D341Med (cell line): ENCODE data around the gene NALCN.

ENCODE experiments used
- DNase-seq: peaks from one replicate; pipeline ENCODE4 v3.0.0; 2012; ENCODE audit warnings: low spot score

Gene NALCN

DNA sequence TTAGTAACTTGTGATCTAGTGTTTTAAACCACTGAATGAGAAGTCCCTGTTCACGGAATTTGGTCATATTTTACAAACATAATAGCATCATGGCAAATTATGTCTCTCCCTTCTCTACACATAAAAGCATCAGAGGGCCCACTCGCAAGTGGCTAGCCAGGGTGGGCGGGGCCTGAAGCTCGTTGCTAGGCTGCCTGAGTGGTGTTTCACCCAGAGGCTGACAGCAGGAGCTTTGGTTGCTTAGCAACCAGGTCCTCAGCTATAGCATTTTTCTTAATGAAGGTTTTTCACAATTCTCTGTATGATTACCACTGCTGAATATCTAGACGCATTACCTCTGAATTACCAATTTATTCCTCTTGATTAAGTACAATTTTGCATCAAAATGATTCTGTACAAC lies 126.5 kb downstream of the NALCN start:
- no peak for DNase-seq

DNA sequence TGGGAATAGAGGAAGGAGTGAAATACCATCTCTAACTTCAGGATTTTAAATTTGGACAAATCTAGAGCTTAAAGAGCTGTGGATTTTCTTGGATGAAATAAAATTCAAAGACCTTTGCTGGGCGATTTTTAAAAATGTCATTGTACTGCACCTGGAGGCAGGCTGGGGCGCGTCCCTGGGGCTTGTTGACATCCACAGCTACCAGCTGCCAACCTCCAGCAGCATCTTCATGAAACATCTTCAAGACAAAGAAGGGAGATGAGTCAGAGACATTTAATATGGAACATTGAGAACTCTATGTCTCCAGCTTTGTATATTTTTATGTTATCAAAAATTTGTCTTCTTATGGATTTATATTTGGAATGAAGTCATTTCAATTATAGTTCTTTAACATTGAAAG lies 132.5 kb downstream of the NALCN start:
- DNase-seq = no peak

DNA sequence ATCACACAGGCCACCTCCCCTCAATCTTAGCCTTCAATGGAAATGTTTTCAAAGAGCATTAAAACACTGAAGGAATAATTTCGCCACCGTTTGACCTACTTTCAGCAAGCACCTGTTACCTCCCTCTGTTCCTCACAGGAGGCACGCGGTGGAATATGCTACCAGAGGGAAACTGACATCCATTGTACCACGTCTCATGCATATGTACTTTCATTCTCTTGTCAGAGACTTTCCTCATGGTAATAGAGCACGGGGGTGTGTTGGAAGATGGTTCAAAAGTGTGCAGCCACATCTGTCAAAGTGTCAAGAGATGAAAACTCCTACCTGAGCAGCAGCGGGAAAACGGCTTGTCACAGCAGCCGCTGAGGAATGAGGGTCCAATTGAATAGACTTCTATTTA lies 143.4 kb downstream of the NALCN start:
- no peak for DNase-seq

DNA sequence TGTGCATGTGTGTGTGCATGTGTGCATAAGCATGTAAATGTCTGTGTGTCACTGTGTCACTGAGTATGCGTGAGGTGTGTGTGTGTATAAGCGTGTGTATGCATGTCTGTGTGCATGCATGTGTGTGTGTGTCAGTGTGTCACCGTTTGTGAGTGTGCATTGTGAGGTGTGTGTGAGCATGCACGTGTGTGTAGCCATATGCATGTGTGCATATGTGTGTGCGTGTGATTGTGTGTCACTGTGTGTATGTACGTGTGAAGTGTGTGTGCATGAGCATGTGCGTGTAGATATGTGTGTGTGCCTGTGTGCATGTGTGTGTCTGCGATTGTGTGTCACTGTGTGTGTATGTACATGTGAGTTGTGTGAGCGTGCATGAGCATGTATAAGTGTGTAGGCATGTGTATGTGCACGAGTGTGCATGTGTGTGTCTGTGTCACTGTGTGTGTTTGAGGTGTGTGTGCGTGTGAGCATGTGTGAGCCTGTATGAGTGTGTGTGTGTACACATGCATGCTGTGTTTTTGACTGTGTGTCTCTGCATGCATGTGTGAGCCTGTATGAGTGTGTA lies 144.5 kb downstream of the NALCN start:
- no peak for DNase-seq

DNA sequence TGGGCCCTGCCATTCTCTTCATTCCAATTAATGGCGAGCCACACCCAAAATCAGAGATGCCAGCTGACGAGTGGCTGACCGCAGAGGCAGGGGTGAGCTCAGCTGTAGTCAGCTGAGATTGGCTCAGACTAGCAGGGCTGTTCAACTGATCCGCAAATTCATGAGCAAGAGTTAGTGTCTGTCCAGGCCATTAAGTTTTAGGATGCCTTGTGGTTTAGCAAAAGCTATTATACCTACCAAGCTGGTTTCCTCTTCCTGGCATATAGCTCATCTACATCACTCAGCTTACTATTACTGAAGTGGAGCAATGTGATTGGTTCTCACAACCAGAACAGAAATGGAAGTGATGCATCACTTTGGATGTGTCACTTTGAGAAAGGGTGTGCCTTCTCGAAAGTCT lies 148.7 kb downstream of the NALCN start:
- no peak for DNase-seq

DNA sequence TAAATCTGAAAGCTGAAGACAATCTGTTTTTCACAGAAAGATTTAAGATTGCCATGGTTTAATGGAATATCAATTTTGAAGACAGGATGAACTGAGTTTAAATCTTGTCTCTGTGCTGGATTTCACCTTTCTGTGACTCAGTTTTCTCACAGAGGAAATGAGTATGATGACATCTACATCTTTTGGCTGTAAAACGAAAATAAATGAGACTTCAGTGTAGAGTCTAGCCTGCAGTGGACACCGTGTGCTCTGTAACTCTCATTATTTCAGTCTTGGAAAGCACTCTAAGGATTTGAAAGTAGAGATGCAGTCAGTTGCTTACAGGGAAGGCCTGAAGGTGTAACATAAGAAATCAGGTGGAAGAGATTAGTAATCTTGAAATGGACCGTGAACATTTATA lies 150.4 kb downstream of the NALCN start:
- no peak for DNase-seq

DNA sequence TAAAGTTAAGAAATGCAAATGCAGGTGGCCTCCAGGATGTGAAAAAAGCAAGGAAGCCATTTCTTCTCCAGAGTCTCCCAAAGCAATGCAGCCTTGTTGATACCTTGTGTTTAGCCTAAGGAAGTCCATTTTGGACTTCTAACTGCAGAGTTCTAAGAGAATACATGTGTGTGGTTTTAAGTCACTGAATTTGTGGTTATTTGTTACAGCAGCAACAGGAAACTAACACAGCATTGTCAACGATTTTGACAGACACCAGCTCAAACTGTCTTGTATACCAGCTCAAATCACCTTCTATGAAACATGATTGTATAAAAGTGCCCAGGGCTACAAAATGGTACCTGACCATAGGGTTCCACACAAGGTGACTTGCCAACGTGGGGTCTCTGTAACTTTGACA lies 151.4 kb downstream of the NALCN start:
- no peak for DNase-seq

DNA sequence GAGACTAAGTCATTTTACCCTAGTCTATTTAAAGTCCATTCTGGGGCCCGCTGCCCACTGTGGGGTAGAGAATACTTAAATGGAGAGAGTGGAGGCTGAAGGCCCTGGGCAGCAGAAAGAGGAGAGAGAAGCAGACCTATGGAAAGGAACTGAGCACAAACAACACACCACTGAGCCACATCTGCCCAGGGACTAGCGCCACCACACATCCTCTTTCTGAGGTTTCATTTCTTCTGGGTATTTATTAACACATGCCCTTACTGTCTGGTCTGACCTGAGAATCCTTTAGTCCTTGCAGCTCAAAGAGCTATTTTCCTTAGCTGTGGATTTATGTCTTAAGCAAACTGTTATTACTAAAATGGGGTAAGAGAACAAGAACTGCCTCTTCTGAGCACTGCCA lies 154.0 kb downstream of the NALCN start:
- DNase-seq = no peak

DNA sequence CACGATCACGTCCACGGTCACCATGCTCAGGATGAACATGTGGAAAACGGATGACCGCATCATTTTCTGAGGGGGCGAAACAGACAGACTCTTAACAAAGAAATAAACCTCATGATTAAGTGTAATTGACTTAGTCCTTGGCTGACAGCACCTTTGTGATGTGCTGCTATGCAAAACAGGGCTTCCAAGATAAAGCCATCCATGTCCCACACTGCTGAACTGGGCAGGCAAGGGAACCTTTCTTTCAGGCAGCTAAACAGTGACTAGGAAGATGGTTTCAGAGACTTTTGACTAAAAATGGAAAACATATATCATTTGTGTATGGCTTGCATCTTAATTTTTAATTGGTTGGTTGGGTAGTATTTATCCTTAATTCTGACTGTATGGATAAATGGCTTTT lies 157.8 kb downstream of the NALCN start:
- DNase-seq = no peak

DNA sequence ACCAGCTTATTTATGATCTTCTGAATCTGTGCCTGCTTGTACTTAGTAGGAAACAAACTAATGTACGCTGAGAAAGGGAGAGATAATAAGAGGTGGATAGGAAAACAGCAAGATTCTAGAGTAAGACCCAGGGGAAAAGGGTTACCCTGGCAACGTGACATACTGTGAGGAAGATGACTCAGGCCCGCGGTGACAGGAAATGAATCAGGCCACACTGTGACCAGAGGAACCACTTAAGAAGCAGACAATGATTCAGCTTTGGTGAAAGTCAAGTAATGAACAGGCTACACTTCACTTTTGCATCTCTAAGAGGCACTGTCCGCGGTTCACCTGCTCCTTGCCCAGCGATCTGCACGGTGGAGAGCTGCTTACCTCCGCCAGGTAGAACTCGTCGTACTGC lies 158.2 kb downstream of the NALCN start:
- no peak for DNase-seq

DNA sequence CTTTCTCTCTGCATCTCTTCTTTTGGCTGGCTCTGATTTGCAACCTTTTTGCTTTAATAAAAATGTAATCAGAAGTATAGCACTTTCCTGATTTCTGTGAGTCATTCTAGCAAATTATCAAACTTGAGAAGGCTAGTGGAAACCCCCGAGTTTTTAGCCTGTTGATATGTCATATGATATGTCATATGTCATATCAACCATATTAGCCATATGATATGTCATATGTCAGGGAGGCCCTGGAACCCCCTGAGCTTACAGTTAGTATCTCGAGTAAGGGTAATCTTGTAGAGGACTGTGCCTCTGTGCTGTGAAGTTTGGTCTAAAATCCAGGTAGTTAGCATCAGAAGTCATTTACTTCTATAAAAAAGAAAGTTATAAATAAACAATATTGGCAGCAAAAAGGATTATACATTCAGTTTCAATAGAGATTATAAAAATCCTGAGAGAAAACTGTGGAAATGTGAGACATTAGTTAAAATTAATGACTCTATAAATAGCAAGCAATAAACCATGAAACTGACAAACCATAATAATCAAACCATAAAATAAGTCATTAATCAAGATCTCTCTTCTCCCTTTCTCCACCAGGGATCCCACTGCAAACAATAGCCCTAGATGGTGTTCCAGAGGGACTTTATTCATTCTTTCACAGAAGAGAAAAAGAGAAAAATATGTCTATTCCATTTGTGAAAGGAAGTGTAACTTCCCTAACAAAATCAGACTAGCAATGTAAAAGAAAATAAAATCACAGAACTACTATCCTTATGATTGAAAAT lies 167.4 kb downstream of the NALCN start:
- no peak for DNase-seq

DNA sequence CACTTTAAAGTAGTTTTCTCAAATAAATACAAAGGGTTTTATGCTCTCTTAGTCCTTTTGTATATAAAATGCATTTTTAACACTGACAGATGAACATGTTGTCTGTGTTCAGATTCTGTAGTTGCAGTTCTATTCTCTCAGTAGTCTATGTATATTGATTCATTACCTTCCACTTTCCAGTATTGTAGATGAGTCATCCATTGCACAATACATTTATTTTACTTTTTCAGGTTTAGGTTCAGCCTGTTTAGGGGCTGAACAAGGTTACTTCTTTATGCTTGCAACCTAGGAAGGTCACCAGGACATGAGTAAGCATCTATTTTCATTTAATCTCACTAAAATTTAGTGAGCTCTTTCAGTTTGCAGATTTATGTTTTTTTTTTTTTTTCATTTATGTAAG lies 173.6 kb downstream of the NALCN start:
- DNase-seq = no peak

DNA sequence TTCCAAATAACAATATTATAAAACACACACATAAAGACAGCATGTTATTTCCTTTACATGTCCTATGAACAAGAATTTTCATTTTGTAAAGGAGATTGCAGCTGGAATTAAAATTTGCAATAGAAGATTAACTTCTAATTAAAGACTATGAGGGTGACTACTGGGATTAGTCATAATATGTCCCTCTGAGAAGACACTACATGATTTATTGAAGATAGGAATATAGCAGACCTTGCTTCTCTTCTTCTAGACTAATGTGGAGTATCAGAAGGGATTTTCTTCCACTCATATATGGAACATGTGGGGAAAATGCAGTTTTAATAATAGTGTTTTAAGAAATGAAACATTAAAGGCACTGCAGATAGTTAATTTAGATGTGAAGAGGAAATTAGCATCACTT lies 177.8 kb downstream of the NALCN start:
- no peak for DNase-seq

DNA sequence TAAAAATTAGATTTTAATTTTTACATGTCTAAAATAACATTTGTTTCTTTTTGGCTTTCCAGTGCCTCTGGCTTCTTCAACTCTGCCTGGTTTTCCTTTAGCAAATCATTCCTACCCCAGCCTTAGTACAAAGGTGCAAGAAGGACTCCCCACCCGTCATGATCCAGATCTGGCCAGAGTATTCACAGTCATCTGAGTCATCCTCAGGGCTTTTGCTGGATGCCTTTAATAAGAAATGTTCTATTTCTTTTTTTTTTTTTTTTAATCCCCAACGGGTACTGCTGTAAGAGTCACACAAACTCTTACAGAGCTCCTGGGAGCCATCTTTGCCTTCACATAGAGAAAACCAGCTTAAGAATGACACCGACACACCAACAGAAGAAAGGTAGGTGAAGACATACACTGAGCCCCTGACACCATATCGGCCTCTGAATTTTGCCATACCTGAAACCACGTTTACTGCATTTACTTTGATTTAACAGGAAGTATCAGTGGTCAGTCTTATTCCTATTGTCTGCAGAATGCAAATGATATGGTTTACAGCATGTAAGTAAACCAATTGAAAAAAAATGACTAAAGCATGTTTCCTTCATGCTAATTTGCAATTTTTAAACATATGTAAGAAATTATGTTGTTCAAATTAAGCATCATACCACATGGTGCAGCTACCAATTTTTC lies 184.4 kb downstream of the NALCN start:
- DNase-seq = no peak

DNA sequence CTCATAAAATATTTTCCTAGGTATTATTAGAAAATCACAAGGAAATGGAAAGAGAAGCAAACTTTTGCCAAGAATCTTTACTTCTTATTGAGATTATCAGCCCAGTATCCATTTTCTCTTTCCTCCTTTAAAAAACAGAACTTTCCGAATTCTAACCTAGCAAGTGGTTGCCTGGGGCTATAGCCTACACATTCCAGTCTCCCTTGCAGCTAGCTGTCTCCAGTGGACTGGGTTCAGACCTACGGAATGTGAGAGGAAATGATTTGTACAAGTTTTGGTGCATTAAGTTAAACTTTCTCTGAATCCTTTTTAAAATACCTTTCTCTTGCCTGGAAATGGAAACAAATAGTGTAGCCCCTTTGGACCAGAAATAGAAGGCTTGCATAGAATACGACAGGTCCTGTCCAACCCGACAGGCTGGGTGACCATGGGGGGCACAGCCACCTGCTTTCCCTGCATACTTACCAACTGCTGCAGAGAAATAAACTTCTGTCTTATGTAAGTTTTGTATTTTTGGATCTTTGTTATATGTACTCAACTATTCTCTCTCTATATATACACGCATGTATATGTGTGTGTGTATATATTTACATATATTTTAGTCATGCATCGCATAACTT lies 185.9 kb downstream of the NALCN start:
- no peak for DNase-seq

DNA sequence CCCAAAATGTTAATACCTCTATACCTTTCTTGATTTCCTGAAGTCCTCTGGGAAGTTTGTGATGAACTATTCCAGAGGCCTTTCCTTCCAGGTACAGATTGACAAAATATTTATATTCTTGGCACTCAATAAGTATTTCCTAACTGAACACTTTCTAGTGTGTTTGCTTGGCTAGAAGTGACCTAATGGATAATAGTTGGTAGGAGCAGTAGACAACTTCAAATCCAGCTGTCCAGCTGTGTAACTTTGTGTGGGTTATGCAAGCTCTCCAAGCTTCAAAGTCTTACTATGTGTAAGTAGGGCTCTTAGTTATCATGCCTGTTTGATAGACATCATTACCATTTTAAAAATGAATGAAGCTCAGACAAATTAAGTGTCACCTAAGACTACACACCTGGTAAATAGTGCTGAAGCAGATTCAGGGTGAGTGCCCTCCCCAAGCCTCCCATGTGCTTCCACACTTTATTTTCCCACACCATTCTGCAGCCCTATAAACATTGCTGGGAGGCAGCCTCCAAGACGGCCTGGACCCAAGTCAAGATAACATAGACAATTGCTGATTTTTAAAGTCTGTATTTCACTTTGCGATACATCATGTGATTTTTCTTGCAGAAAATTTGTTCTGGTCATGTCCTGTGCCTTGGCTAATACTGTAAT lies 196.6 kb downstream of the NALCN start:
- no peak for DNase-seq

DNA sequence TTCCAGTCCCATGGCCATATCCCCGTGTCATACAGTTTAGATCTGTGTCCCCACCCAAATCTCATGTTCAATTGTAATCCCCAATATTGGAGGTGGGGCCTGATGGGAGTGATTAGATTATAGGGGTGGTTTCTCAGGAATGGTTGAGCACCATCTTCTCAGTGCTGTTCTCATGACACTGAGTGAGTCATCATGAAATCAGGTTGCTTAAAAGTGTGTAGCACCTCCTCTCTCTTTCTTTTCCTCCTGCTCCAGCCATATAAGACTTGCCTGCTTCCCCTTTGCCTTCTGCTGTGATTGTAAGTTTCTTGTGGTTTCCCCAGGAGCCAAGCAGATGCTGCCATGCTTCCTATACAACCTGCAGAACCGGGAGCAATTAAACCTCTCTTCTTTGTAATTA lies 197.8 kb downstream of the NALCN start:
- DNase-seq = no peak

DNA sequence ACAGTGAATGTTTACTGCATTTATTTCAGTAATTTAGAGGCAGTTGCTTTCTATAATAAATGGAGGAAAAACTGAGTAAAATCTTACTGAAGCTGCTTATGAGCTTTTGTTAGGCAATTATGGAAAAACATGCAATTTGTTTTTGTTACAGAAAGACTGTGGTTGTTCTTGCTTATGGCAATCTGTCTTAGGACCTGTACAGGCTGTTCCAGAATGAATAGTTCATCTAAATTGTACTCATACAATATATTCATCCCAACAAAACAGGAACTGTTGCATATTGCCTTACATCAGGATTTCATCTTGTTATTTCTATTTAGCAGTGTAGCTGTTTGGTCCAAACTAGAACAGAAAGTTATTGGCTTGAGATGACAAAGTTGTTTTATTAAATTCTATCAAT lies 199.2 kb downstream of the NALCN start:
- no peak for DNase-seq

DNA sequence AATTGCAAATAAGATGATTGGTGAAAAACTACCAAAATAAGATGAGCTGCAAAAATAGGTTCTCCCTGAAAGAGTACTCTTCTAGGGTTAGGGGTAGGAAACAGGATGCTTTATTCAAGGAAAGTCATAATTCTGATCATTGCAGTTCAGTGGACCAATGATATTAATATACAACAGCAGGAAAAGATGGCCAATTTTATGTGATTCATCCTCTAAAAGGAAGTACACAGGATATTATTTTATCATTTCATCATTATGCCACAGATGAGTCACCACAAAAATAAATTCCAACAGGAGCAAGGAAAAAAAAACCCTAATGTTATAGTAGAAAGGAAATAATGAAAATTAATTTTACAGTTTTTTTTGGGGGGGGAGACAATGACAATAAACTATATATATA lies 205.0 kb downstream of the NALCN start:
- no peak for DNase-seq

DNA sequence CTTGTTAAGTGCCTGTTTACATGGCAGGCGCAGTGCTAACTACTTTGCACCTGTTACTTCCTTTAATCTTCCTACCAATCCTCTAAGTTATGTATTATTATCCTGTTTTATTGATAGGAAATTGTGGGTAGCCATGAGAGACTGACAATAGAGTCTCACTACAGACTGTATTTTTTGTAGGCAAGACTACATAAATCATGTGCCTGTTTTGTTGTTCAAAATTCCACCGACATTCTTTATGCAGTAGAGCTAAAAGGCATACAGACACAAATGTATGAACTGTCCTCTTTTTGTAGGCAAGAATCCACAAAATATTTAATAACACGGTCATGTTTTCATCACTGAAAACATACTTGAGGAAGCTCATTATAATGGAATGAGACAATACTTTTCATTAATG lies 205.5 kb downstream of the NALCN start:
- no peak for DNase-seq

DNA sequence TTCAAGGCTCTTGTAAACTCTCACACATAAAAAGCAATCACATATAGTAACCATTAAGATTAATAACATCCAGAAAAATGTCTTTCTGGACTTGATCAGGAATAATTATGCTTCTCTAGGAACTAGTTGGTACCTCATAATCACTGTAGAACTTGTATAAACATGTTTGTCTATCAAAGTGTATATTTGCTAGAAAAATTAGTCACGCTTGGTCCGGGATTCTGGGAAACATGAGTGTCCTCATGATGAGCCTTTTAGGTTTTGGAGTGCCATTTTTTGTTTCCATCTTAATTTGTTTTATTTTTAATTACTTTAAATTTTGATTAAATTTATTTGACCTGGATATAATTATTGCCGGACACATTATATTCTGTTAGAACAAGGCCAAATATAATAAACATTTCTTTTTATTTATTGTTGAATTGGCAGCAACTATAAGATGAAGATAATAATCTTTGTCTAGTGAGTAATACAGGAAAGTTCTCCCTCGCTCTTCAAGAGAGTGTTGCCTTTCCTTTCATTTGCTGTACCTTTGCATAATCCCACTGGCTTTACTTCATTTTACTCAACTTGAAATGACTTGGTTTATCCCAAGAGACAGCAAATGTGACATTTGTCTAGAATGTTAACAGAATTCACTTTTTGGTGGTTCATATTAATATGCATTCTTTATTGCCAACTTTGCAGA lies 207.0 kb downstream of the NALCN start:
- no peak for DNase-seq

DNA sequence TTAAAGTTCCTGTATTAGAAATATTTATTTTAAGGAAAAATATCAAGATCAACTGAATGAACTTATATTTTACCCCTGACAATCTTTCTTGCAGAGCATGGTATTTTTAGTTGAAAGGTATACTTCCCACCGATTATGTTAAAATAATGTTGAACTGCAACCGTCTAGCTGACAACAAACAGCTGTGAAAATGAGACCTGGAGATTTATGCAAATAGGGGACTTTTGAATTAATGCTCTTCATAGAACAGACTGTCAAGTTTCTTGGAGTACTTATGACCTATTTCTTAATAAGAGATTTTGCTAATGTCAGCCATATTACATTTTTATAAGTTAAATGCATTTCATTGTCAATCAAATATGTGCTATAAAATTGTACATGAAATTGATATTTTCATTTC lies 210.9 kb downstream of the NALCN start:
- DNase-seq = no peak
